Testis (tissue), 2 donors: ENCODE measurements around the gene NBDY.

Source experiments
- POLR2A ChIP-seq: fragments of 450-650 bp; IDR thresholded peaks from one replicate; pipeline ENCODE4 v1.6.1; 2017; ENCODE audit warnings: antibody characterized with exemption, mild to moderate bottlenecking, moderate library complexity
- TF ChIP-seq, protein P1 (sequence below), 3 experiments: fragments of 450-650 bp in 2 of 3; fragments of 200-600 bp in 1 of 3; sonication (generic) in 1 of 3; IDR thresholded peaks; one replicate each; pipeline ENCODE4 v1.5.1; 2016 to 2019; ENCODE audit warnings: antibody characterized with exemption in 3 of 3, mild to moderate bottlenecking in 2 of 3, moderate library complexity in 1 of 3

DNA sequence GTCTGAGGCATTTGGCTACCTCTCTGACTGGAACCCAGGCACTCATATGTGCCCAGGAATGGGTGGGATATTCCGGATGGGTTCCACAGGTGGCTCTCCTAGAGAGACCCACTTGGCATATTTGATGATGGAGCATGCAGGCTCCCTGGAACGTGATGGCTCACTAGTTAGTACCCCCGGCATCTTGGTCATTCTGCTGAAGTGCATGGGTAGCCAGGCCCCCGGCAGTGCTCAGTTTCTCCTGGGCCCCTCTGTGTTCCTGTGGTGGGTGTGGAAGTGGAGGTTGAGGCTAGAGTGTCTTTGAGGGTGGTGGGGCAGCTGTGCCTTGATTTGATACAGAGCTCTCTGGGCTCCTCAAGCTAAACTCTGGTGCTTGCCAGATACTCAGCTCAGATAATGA, 29.4 kb downstream of the NBDY start:
- TF ChIP-seq, protein P1, sequence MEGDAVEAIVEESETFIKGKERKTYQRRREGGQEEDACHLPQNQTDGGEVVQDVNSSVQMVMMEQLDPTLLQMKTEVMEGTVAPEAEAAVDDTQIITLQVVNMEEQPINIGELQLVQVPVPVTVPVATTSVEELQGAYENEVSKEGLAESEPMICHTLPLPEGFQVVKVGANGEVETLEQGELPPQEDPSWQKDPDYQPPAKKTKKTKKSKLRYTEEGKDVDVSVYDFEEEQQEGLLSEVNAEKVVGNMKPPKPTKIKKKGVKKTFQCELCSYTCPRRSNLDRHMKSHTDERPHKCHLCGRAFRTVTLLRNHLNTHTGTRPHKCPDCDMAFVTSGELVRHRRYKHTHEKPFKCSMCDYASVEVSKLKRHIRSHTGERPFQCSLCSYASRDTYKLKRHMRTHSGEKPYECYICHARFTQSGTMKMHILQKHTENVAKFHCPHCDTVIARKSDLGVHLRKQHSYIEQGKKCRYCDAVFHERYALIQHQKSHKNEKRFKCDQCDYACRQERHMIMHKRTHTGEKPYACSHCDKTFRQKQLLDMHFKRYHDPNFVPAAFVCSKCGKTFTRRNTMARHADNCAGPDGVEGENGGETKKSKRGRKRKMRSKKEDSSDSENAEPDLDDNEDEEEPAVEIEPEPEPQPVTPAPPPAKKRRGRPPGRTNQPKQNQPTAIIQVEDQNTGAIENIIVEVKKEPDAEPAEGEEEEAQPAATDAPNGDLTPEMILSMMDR (IDR thresholded peaks at IDR 0.05) = no peak
- TF ChIP-seq POLR2A = no peak
